DND-41 (cell line): Measurements from ENCODE around the gene DPF3.

Source experiments
- ATAC-seq: fragments of 200-7000 bp; cut with Tn5 transposase; 3 replicates; pipeline ENCODE4 v1.9.1; 2021; ENCODE audit warnings: low read depth; ENCODE audit not compliant: insufficient read depth
- DNase-seq: peaks from one replicate; pipeline ENCODE4 v3.0.0-alpha.2; 2020
- H2AFZ ChIP-seq: 2 replicates; pipeline ENCODE4 v1.6.0; 2012; ENCODE audit warnings: low read depth, low read length
- H3K27ac ChIP-seq: 2 replicates; pipeline ENCODE4 v1.5.1; 2012; ENCODE audit warnings: low read length, inconsistent platforms
- H3K27me3 ChIP-seq: fragments of 200-600 bp; sonication (generic); 2 replicates; pipeline ENCODE4 v1.6.0; 2012; ENCODE audit warnings: low read length, mild to moderate bottlenecking, inconsistent platforms; ENCODE audit not compliant: insufficient read depth, poor library complexity
- H3K36me3 ChIP-seq: 2 replicates; pipeline ENCODE4 v1.5.1; 2012; ENCODE audit warnings: low read length, inconsistent platforms; ENCODE audit not compliant: insufficient read depth
- H3K4me1 ChIP-seq: 2 replicates; pipeline ENCODE4 v1.5.1; 2012; ENCODE audit warnings: mild to moderate bottlenecking, low read length; ENCODE audit not compliant: insufficient read depth
- H3K4me2 ChIP-seq: 2 replicates; pipeline ENCODE4 v1.6.0; 2012; ENCODE audit warnings: mild to moderate bottlenecking, moderate library complexity, low read length, inconsistent platforms; ENCODE audit not compliant: insufficient read depth
- H3K4me3 ChIP-seq, 2 experiments: fragments of 200-600 bp in 1 of 2; shearing (Covaris generic) in 1 of 2; 2 replicates each; pipeline ENCODE4 v1.5.1; 2012 to 2016; ENCODE audit warnings: inconsistent platforms in 2 of 2, low read length in 2 of 2, mild to moderate bottlenecking in 2 of 2, low read depth in 1 of 2, moderate library complexity in 1 of 2
- H3K79me2 ChIP-seq: 2 replicates; pipeline ENCODE4 v1.6.0; 2012; ENCODE audit warnings: low read length, inconsistent platforms; ENCODE audit not compliant: insufficient read depth
- H3K9ac ChIP-seq: 2 replicates; pipeline ENCODE4 v1.6.0; 2012; ENCODE audit warnings: low read depth, mild to moderate bottlenecking, inconsistent platforms, low read length, moderate library complexity
- H3K9me3 ChIP-seq: 2 replicates; pipeline ENCODE4 v1.5.1; 2012; ENCODE audit warnings: low read length, moderate library complexity, mild to moderate bottlenecking, inconsistent platforms; ENCODE audit not compliant: insufficient read depth, severe bottlenecking
- H4K20me1 ChIP-seq: 2 replicates; pipeline ENCODE4 v1.6.0; 2012; ENCODE audit warnings: low read length; ENCODE audit not compliant: insufficient read depth
- EZH2 ChIP-seq: IDR thresholded peaks from 3 replicates; pipeline ENCODE4 v1.6.1; 2012; ENCODE audit warnings: borderline replicate concordance, low read depth, mild to moderate bottlenecking, moderate library complexity, low read length, inconsistent platforms; ENCODE audit not compliant: severe bottlenecking
- TF ChIP-seq, protein P1 (sequence below): IDR thresholded peaks from 2 replicates; pipeline ENCODE4 v1.5.1; 2012; ENCODE audit warnings: borderline replicate concordance, low read length, moderate library complexity, mild to moderate bottlenecking; ENCODE audit not compliant: poor library complexity, severe bottlenecking; ENCODE audit errors: extremely low read depth

Gene DPF3

GRCh38 chr14:72679536-72680151, 214.3 kb downstream of the DPF3 start:
- Histone ChIP-seq H3K27me3 (no peaks in the 10 kb centered on the region), H3K4me1 (no peaks in the 10 kb centered on the region), H2AFZ (no peak overlapping the region), H3K36me3 (no peaks in the 10 kb centered on the region), H3K4me3 (no peak overlapping the region), H3K27ac (no peak overlapping the region), H3K79me2 (no peaks in the 10 kb centered on the region), H4K20me1 (no peaks in the 10 kb centered on the region), H3K9me3 (no peaks in the 10 kb centered on the region), H3K4me2 (no peak overlapping the region), H3K9ac (no peak overlapping the region)
- ATAC-seq, result no peak
- TF ChIP-seq EZH2, result no peak
- TF ChIP-seq, protein P1, sequence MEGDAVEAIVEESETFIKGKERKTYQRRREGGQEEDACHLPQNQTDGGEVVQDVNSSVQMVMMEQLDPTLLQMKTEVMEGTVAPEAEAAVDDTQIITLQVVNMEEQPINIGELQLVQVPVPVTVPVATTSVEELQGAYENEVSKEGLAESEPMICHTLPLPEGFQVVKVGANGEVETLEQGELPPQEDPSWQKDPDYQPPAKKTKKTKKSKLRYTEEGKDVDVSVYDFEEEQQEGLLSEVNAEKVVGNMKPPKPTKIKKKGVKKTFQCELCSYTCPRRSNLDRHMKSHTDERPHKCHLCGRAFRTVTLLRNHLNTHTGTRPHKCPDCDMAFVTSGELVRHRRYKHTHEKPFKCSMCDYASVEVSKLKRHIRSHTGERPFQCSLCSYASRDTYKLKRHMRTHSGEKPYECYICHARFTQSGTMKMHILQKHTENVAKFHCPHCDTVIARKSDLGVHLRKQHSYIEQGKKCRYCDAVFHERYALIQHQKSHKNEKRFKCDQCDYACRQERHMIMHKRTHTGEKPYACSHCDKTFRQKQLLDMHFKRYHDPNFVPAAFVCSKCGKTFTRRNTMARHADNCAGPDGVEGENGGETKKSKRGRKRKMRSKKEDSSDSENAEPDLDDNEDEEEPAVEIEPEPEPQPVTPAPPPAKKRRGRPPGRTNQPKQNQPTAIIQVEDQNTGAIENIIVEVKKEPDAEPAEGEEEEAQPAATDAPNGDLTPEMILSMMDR, result no peak
- no peak for DNase-seq

DNA sequence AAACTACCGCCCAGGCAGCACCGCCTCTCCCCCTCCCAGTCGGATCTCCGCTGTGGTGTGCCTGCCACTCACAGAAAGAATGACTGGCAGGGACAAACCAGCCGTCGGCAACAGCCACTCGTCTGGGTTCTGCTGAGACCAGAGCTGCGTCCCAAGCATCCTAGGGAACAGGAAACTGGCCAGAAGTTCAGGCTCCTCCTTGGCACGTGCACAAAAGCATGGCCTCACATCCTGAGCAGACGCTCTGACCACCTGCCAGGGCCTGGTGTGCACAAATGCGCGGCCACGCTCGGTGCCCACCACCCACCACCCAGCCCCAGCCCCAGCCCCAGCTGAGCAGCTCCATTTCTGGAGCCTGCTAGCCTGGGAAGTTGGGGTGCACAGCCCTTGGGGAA, 214.8 kb downstream of the DPF3 start:
- Histone ChIP-seq H2AFZ (no peak overlapping the region), H3K79me2 (no peaks in the 10 kb centered on the region), H3K4me2 (no peak overlapping the region), H3K9me3 (no peaks in the 10 kb centered on the region), H3K4me3 (no peak overlapping the region), H3K27ac (no peak overlapping the region), H3K27me3 (no peaks in the 10 kb centered on the region), H3K9ac (no peak overlapping the region), H3K36me3 (no peaks in the 10 kb centered on the region), H4K20me1 (no peaks in the 10 kb centered on the region), H3K4me1 (no peaks in the 10 kb centered on the region)
- DNase-seq, result no peak
- ATAC-seq, result no peak
- no peak for TF ChIP-seq EZH2
- TF ChIP-seq, protein P1, result no peak

DNA sequence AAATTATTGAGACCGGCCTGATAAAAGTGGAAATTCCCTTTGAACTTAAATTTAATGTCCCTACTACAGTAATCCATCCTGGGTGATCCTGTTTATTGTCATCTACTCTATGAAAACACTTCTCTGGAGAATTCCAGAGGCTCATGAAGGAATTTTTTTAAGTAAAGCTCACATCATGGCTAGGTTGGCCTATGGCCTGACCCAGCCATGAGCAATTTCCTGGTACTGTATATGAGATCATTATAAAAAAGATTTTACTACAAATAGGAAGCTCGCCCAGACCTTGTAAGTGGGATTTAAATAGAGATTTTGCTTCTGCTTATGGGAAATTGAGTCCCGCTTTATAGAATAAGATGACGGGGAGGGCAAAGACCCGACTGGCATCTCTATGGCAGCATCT, 215.5 kb downstream of the DPF3 start:
- H3K79me2 ChIP-seq, result no peaks in the 10 kb centered on the region
- H4K20me1 ChIP-seq, result no peaks in the 10 kb centered on the region
- no peak overlapping the region for H3K9ac ChIP-seq
- ATAC-seq (no peak), DNase-seq (no peak)
- no peak overlapping the region for H2AFZ ChIP-seq
- no peaks in the 10 kb centered on the region for H3K36me3 ChIP-seq
- no peaks in the 10 kb centered on the region for H3K9me3 ChIP-seq
- no peak overlapping the region for H3K27ac ChIP-seq
- no peaks in the 10 kb centered on the region for H3K4me1 ChIP-seq
- H3K4me3 ChIP-seq, result no peak overlapping the region
- H3K4me2 ChIP-seq, result no peak overlapping the region
- no peaks in the 10 kb centered on the region for H3K27me3 ChIP-seq
- TF ChIP-seq EZH2, result no peak

GRCh38 chr14:72677664-72678063, 216.2 kb downstream of the DPF3 start:
- no peak overlapping the region for H3K4me3 ChIP-seq
- no peak overlapping the region for H3K4me2 ChIP-seq
- H3K4me1 ChIP-seq, result no peaks in the 10 kb centered on the region
- H3K9ac ChIP-seq, result no peak overlapping the region
- ATAC-seq, result no peak
- no peak overlapping the region for H3K27ac ChIP-seq
- H3K9me3 ChIP-seq, result no peaks in the 10 kb centered on the region
- no peaks in the 10 kb centered on the region for H3K36me3 ChIP-seq
- TF ChIP-seq, protein P1, result no peak
- TF ChIP-seq EZH2, result no peak
- H3K79me2 ChIP-seq, result no peaks in the 10 kb centered on the region
- DNase-seq, result no peak
- H3K27me3 ChIP-seq, result no peaks in the 10 kb centered on the region
- no peaks in the 10 kb centered on the region for H4K20me1 ChIP-seq
- H2AFZ ChIP-seq, result no peak overlapping the region
